ENCODE data around the gene NR4A3. TPM values are rescaled to one million over a fixed set of nuclear protein-coding genes. Genes with fewer than 3 reads are reported as not detected.

The NR4A3 gene
- total RNA-seq, 1 donor from 2014 or later, result 2.0 TPM

DNA sequence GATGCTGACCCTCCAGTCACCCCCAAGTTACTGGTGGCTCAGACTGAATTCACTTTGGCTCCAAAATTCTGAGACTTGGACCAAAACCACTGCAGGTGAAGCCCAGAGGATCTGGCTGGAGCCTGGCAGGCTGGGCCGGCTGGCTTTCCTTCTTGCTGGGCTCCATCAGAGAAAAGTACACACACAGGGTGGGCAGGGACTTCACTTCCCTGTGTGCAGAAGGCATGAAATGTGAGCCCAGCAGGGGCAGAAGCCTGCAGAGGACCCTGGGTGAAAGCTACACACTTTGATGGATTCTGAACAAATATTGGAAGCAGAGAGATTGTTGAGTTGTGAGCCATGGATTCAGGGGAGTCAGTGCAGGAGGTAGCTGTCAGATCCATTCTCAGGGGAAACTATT, 18.4 kb downstream of the NR4A3 start:
- Mint-ChIP-seq H3K4me1 (ENCODE audit: unreplicated experiment) (no peaks in the 10 kb centered on the region), H3K36me3 (no peaks in the 10 kb centered on the region), H3K4me3 (no peak overlapping the region), H3K27ac (no peak overlapping the region), H3K9me3 (no peaks in the 10 kb centered on the region), H3K27me3 (peaks cover 3% of the 10 kb centered on the region)
- DNase-seq (ENCODE audit: extremely low spot score, unreplicated experiment), result no peak
- TF ChIP-seq, protein P1, sequence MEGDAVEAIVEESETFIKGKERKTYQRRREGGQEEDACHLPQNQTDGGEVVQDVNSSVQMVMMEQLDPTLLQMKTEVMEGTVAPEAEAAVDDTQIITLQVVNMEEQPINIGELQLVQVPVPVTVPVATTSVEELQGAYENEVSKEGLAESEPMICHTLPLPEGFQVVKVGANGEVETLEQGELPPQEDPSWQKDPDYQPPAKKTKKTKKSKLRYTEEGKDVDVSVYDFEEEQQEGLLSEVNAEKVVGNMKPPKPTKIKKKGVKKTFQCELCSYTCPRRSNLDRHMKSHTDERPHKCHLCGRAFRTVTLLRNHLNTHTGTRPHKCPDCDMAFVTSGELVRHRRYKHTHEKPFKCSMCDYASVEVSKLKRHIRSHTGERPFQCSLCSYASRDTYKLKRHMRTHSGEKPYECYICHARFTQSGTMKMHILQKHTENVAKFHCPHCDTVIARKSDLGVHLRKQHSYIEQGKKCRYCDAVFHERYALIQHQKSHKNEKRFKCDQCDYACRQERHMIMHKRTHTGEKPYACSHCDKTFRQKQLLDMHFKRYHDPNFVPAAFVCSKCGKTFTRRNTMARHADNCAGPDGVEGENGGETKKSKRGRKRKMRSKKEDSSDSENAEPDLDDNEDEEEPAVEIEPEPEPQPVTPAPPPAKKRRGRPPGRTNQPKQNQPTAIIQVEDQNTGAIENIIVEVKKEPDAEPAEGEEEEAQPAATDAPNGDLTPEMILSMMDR (conservative IDR thresholded peaks at IDR 0.05), result no peak

DNA sequence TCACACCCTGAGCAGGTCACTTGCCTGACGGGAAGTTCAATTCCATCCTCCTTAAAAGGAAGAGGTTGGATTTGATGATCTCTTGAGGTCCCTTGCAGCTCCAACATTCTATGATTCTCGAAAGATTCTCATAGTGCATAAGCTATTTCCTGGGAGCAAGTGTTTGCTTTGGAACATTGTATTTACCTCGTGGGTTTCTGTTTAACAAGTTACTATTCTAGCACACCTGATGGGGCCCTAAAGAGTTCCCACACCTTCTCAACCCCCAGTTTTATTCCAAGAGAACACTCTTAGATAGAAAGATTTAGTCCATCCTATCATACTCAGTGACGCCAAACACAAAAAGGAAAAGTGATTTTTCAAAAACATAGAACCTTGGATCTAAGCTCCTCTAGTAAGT, 23.4 kb downstream of the NR4A3 start:
- Mint-ChIP-seq H3K9me3 (no peaks in the 10 kb centered on the region), H3K4me1 (ENCODE audit: unreplicated experiment) (no peaks in the 10 kb centered on the region), H3K4me3 (no peak overlapping the region), H3K27ac (no peak overlapping the region), H3K27me3 (no peaks in the 10 kb centered on the region), H3K36me3 (no peaks in the 10 kb centered on the region)
- DNase-seq (ENCODE audit: extremely low spot score, unreplicated experiment), result no peak
- TF ChIP-seq, protein P1 (conservative IDR thresholded peaks at IDR 0.05), result no peak

DNA sequence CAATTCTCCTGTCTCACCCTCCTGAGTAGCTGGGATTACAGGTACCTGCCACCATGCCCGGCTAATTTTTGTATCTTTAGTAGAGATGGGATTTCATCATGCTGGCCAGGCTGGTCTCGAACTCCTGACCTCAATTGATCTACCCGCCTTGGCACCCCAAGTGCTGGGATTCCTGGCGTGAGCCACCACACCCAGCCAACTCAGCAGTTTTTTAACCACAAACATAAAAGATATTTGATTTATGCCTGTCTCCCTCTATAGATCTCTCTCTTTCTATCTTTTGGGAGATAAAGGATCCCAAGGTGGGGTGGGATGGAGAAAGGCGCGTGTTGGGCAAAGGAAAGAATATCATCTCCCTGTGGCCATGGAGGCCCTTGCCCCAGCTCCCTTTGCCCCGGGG, 26.8 kb downstream of the NR4A3 start:
- Mint-ChIP-seq H3K36me3 (peaks cover 4% of the 10 kb centered on the region), H3K4me1 (ENCODE audit: unreplicated experiment) (no peaks in the 10 kb centered on the region), H3K9me3 (no peaks in the 10 kb centered on the region), H3K4me3 (no peak overlapping the region), H3K27ac (no peak overlapping the region), H3K27me3 (no peaks in the 10 kb centered on the region)
- TF ChIP-seq, protein P1 (conservative IDR thresholded peaks at IDR 0.05), result no peak
- no peak for DNase-seq (ENCODE audit: extremely low spot score, unreplicated experiment)

DNA sequence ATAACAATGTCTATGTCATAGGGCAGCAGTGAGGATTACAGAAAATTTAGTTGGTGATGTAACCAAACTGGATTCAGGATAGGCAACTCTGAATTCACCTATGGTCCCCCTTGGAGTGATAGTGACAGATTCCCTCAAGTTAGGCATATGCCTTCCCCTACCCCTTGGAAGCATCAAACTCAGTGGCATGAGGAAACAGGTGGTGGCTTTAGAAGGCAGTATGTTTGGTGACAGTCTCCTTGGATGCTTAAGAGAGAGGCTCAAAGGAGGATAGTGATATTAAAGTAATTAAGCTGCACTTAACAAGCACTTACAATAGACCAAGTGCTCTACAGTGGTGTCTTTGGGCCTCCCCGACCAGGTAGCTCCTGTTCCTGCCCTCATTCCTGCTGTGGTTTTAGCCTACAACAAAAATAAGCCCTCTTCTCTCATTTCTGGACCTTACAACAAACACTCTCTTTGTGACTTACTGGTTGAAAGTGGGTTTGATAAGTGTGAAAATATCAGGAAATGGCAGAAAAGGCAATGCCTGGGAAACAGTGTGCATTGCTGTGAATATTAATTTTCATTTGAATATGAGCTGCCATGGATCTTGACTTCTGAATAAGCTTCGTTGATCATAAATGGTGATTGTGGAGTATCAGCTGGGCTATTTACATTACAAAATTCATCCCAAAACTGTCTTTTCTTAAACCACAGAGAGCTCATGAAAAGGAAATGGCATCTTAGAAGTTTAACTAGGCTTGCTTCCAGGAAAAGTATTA, 29.2 kb downstream of the NR4A3 start:
- H3K27me3 Mint-ChIP-seq, result no peaks in the 10 kb centered on the region
- peaks cover 4% of the 10 kb centered on the region for H3K36me3 Mint-ChIP-seq
- no peaks in the 10 kb centered on the region for H3K9me3 Mint-ChIP-seq
- H3K27ac Mint-ChIP-seq, result no peak overlapping the region
- H3K4me3 Mint-ChIP-seq, result no peak overlapping the region
- no peaks in the 10 kb centered on the region for H3K4me1 Mint-ChIP-seq (ENCODE audit: unreplicated experiment)
- TF ChIP-seq, protein P1 (conservative IDR thresholded peaks at IDR 0.05), result no peak
- no peak for DNase-seq (ENCODE audit: extremely low spot score, unreplicated experiment)

DNA sequence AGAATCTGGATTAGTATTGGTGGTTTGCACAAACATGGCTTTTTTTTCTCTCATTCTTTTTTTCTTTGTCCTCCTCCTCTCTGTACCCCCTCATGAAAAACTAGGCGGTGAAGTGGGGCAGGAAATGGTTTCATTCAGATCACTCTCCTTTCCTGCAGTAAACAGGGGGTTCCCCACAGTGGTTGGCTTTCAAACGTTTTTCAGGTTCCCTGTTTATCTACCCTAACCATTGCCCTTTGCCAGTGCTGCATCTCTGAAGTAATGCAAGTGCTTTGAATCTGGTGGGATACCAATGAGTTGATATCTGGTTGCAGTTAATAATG, 29.8 kb downstream of the NR4A3 start:
- H3K27me3 Mint-ChIP-seq, result no peaks in the 10 kb centered on the region
- H3K9me3 Mint-ChIP-seq, result no peaks in the 10 kb centered on the region
- no peak overlapping the region for H3K4me3 Mint-ChIP-seq
- H3K36me3 Mint-ChIP-seq, result peaks cover 4% of the 10 kb centered on the region
- TF ChIP-seq, protein P1 (conservative IDR thresholded peaks at IDR 0.05), result no peak
- no peak overlapping the region for H3K27ac Mint-ChIP-seq
- no peak for DNase-seq (ENCODE audit: extremely low spot score, unreplicated experiment)
- no peaks in the 10 kb centered on the region for H3K4me1 Mint-ChIP-seq (ENCODE audit: unreplicated experiment)

Measured in type B pancreatic cell (in vitro differentiated cells).